Stimulated activated naive B cell treated with anti-CD40 and anti-IgM and Interleukin-4, amounts not matched to agents 10 μg/mL and 1 μg/mL and 100 μg/mL, for 72 hours (primary cell): ENCODE results near the gene STK16.
A peak's percentile ranks its signal among the peaks of the same experiment; 100 is the strongest.

ENCODE experiments used
- ATAC-seq, 2 donors: fragments of 150-1000 bp; cut with Tn5 transposase; replicated peaks; 2 replicates each; pipeline ENCODE4 v1.10.0; 2021; ENCODE audit warnings: moderate library complexity in 1 of 2
- DNase-seq: peaks from one replicate; pipeline ENCODE4 v3.0.0; 2021
- H3K27ac Mint-ChIP-seq: one replicate; pipeline ENCODE4 v1.8.0; 2022; ENCODE audit warnings: mild to moderate bottlenecking, mixed read lengths
- H3K27me3 Mint-ChIP-seq, 2 donors: one replicate each; pipeline ENCODE4 v1.8.0; 2022; ENCODE audit warnings: mixed read lengths in 2 of 2
- H3K36me3 Mint-ChIP-seq, 2 donors: one replicate each; pipeline ENCODE4 v1.8.0; 2022; ENCODE audit warnings: mixed read lengths in 2 of 2, mild to moderate bottlenecking in 1 of 2
- H3K4me1 Mint-ChIP-seq, 2 donors: one replicate each; pipeline ENCODE4 v1.8.0; 2022; ENCODE audit warnings: mixed read lengths in 2 of 2, mild to moderate bottlenecking in 1 of 2
- H3K4me3 Mint-ChIP-seq, 2 donors: one replicate each; pipeline ENCODE4 v1.8.0; 2022; ENCODE audit warnings: mild to moderate bottlenecking in 2 of 2, mixed read lengths in 2 of 2, moderate library complexity in 1 of 2
- H3K9me3 Mint-ChIP-seq, 2 donors: one replicate each; pipeline ENCODE4 v1.8.0; 2022; ENCODE audit warnings: mixed read lengths in 2 of 2, mild to moderate bottlenecking in 1 of 2

STK16 gene

DNA sequence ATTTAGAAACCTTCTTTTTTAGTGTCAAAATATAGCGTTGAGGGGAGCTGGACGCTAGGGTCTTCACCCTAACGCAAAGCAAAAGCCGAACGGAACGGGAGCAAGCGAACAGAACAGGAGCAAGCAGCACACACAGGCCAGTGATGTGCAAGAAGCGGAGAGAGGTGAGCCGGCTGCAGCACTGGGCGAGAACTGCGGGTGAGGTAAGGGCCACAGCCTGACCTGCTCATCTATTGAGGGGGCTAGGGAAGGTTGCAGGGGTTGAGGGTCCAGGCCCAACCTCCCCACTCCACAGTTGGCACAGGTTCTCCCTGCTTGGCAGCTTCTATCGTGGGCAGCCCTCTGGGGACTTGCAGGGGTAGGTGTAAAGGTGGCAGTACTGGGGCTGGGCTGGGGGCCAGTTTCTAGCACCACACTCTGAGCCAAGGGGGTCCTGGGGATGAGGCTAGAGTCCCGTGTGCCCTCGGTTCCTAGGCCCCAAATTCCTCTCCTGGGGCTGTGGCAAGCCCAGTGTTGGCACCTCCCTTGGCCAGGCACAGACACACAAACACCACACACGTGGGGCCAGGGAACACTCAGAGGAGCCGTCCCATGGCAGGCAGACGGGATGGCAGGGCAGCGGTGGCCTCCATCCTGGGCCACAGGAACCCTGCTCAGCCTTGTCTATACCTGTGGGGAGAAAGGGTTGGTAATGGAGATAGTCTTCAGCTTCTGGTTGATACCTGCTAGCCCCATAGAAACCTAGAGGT lies 25.3 kb upstream of the STK16 start:
- Mint-ChIP-seq H3K4me3 (peak overlapping the region; percentile 6 to 95), H3K9me3 (no peaks in the 10 kb centered on the region), H3K27me3 (no peaks in the 10 kb centered on the region), H3K36me3 (peaks cover 46 to 59% of the 10 kb centered on the region in 2 donors), H3K4me1 (peaks cover 20 to 43% of the 10 kb centered on the region in 2 donors), H3K27ac (no peak overlapping the region)
- no peak for ATAC-seq
- DNase-seq = no peak

DNA sequence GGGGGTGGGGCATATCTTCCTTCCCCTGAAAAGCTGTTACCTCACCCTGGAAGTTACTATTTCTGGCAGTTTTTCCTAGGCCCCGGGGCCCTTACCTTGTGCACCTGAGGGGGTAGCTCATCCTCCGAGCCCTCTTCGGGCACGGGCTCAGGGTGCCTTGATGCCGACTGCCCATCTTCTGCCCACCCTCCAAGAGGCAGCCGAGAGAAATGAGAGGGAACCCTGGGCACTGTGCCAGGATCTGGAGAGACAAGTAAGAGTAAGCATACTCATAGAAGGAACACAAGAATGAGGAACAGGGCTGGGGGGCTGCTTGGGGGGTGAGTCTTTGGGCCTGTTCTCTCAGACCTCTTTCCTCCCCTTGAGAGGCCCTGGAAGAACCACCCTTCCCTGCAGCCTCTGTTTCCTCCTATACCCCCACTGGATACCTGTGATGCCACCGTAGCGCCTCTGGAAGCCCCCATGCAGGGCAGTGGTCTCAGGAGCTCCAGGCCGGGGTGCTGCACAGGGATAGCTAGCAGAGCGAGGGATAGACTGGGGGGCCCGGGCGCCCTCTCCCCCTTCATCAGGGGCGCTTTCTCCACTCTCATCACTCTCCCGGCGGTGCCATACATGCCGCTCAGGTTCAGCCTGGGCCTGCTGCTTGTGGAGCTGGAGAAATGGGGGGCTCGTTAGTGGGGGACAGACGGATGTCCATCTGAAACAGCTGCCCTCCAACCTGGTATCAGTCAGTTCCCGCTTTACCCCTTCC lies 24.5 kb upstream of the STK16 start:
- ATAC-seq = no peak
- Mint-ChIP-seq H3K4me1 (peaks cover 20 to 47% of the 10 kb centered on the region in 2 donors), H3K9me3 (no peaks in the 10 kb centered on the region), H3K36me3 (peaks cover 53 to 63% of the 10 kb centered on the region in 2 donors), H3K4me3 (no peak overlapping the region), H3K27me3 (no peaks in the 10 kb centered on the region), H3K27ac (no peak overlapping the region)
- no peak for DNase-seq

DNA sequence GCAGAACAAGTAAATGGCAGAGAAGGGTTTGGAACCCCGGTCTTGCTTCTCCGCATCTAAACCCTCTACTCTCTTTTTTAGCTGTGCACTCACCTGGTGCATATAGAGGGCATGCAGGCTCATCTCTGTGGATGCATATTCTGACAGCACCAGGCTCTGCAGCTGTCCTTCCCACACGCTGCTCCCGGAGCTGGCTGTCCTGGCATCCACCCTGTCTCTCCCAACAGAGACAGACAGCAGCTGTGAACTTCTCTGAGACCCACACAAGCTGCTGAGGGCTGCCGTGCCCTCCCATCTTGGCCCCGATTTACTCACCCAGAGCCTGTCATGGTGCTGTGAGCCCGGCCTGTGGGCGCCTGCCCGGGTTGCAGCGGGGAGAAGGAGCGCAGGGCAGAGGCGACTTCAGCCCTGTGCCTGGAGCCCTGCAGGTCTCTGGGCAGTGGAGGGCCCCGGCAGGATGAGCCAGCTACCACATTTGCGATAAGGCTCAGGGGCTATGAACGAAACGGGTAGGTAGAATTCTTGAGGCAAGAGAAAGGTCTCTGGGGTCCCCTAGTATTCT lies 23.2 kb upstream of the STK16 start:
- H3K27me3 Mint-ChIP-seq = no peaks in the 10 kb centered on the region
- no peak overlapping the region for H3K4me3 Mint-ChIP-seq
- no peak for ATAC-seq
- DNase-seq = no peak
- no peak overlapping the region for H3K27ac Mint-ChIP-seq
- H3K9me3 Mint-ChIP-seq = no peaks in the 10 kb centered on the region
- peaks cover 48 to 58% of the 10 kb centered on the region in 2 donors for H3K36me3 Mint-ChIP-seq
- H3K4me1 Mint-ChIP-seq = peaks cover 14 to 40% of the 10 kb centered on the region in 2 donors

DNA sequence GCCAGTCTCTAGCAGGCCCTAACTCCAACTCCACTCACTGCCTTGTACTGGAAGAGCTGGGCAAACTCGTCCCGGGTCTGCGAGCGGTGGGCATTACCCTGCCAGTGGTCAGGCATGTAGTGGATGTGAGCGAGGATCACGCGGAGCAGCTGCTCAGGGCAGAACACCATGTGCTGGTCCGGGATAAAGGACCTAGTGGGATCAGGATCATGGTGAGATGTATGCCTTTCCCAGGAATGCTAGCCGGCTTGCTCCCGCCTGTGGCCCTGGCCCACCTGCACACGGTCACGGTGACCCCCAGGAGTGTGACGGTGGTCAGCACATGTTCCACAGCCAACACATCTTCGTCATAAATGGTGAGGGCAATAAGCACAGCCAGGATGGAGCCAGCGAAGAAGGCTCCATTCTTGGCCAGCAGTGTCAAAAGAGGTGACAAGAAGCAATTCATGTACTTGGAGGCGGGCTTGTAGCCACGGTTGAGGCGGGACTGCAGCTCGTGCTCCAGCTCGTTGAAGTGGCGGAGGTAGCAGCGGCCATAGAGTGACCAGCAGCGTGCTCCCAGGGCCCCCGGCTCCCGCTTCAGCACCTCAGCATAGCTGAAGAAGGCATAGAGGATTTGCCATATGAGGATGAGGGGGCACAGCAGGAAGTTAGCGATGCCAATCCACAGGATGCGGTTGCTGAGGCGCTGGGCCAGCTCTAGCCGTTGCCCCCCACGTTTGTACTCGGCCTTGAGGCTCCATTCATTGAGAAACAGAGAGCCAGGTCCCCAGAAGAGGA lies 21.3 kb upstream of the STK16 start:
- peaks cover 15 to 46% of the 10 kb centered on the region in 2 donors for H3K4me1 Mint-ChIP-seq
- no peak overlapping the region for H3K27ac Mint-ChIP-seq
- no peaks in the 10 kb centered on the region for H3K27me3 Mint-ChIP-seq
- H3K36me3 Mint-ChIP-seq = peaks cover 48 to 62% of the 10 kb centered on the region in 2 donors
- ATAC-seq (no peak), DNase-seq (no peak)
- H3K4me3 Mint-ChIP-seq = no peak overlapping the region
- no peaks in the 10 kb centered on the region for H3K9me3 Mint-ChIP-seq

DNA sequence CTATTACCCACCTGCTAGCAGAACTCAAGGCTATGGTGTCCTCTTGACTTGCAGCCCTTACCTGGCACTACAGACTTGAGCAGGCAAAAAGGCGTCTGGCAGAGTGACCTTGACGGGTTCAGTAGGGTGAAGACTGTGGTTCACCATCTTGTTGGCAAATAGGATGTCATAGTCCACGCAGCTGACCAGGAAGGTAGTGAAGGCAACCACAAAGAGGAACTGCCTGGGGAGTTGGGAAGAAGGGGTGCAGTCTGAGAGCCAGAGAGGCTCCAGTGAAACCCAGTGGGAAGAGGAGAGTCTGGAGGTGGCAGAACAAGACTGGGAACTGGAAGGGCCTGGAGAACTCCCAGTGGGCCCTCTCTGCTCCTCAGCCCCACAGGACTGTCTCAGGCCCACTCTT lies 19.9 kb upstream of the STK16 start:
- Mint-ChIP-seq H3K27me3 (no peaks in the 10 kb centered on the region), H3K4me3 (no peak overlapping the region), H3K4me1 (peaks cover 15 to 32% of the 10 kb centered on the region in 2 donors), H3K36me3 (peaks cover 52 to 63% of the 10 kb centered on the region in 2 donors), H3K9me3 (no peaks in the 10 kb centered on the region), H3K27ac (peak overlapping the region; percentile 25)
- ATAC-seq (no peak), DNase-seq (no peak)

DNA sequence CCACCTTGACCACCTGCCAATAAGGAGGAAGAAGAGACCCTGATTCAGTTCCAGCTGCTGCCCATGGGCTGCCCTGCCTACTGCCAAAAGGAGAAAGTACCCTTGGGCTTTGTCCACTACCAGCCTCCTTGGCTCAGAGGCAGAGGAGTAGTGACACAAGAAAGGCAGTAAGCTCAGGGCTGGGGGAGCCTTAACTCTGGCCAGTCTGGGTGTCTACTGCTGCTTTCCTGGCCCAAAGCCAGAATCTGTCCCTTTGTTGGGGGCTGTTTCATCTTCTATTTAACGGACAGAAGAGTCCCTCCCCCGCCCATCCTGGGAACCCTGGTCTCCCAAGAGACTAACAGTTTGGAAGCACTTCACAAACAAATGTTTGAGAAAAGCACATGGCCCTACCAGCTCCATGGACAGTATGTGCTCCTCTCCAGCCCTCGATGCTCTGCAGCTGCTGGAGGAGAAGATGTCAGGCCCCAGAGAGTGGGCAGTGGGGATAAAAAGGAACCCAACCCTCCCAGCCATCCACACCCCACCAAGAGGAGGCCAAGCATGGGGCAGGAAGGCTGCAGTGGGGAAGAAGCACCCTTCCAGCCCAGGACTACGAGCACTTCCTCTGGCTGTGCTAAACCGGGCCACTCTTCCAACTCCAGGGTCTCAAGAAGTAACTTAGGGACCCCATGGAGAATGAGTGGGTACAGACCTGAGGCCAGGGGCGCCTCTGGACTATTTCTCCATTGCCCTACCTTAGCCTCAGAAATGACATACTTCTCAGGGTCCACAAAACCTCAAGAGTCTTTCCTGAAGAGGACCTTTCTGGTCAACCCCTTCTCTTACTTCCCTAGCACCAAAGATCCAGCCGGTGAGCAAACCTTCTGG lies 17.0 kb upstream of the STK16 start:
- H3K27me3 Mint-ChIP-seq = no peaks in the 10 kb centered on the region
- H3K27ac Mint-ChIP-seq = peak overlapping the region; percentile 59
- H3K9me3 Mint-ChIP-seq = no peaks in the 10 kb centered on the region
- peak overlapping the region; percentile 97 to 98 for H3K4me3 Mint-ChIP-seq
- DNase-seq (no peak), ATAC-seq (no peak)
- peaks cover 39 to 41% of the 10 kb centered on the region in 2 donors for H3K36me3 Mint-ChIP-seq
- H3K4me1 Mint-ChIP-seq = peaks cover 16 to 31% of the 10 kb centered on the region in 2 donors

DNA sequence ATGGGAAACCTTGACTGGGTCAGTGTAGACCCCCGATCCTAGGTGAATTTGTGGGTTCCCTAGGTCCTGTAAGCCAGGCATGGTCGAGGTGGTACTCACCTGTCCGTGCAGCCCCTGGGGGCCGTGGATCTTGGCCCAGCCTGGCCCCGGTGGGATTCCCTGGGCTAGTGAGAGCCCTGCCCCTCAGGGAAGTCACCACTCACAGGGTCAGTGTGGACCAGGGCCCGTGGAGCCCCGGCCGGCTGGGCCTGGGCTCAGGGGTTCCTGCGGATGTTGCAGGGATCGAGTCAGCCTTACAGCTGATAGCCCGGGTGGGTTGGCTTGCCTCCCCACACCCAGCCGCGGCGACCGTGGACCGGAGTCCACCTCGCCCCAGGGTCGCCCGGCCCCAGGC lies 16.4 kb upstream of the STK16 start:
- Mint-ChIP-seq H3K4me3 (peak overlapping the region; percentile 97 to 98), H3K36me3 (peaks cover 32 to 41% of the 10 kb centered on the region in 2 donors), H3K27ac (peak overlapping the region; percentile 59), H3K4me1 (peaks cover 16 to 35% of the 10 kb centered on the region in 2 donors), H3K9me3 (no peaks in the 10 kb centered on the region), H3K27me3 (no peaks in the 10 kb centered on the region)
- ATAC-seq (no peak), DNase-seq (peak; percentile 10)

DNA sequence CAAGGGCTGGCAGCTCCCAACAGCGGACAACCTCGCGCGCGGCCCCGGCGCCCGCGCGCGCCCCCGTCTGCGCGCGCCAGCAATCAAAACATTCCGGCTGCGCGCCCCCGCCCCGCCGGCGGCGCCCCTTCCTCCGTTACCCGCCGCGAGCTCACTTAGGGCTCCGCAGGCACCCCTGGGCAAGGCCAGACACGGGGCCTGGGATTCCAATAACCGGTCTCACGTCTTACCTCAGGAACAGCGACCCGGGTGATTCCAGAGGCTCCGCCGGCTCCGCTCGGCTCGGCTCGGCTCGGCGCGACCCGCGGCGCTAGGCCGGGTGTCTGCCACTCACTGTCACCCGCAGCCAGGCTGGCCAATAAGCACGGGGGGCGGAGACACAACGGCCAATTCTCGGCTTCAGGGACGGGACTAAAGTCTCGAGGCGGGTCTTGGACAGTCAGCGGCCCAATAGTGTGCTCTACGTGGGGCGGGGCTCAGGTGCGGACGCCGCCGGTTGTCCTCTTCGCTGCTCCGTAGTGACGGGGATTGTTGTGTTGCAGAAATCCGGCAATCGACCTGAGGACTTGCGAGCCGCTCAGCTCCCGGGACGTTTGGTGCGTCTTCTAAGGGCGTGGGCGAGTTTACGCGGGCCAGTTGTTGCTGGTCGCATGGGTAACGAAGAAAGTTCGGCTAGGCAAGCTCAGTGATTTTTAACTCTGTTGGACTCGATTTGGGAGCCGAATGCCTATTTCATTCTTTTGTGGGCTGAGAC lies 15.8 kb upstream of the STK16 start, which contains the start of the genes ANKZF1 and ATG9A:
Gene ANKZF1 (plus strand): TSS at position 502 of the 754 bp plus-strand sequence. CDS start 452 bp downstream, outside the sequence.
Gene ATG9A (minus strand): TSS at position 332 of the 754 bp plus-strand sequence. CDS start 1,612 bp downstream, outside the sequence.
- ATAC-seq (peak; percentile 97 to 98), DNase-seq (peak; percentile 99)
- H3K36me3 Mint-ChIP-seq = peaks cover 30 to 41% of the 10 kb centered on the region in 2 donors
- H3K27ac Mint-ChIP-seq = peak within 1 kb of the TSS; percentile 98
- H3K4me3 Mint-ChIP-seq = peak within 1 kb of the TSS; percentile 97 to 98
- peaks cover 18 to 40% of the 10 kb centered on the region in 2 donors for H3K4me1 Mint-ChIP-seq
- H3K27me3 Mint-ChIP-seq = no peaks in the 10 kb centered on the region
- no peaks in the 10 kb centered on the region for H3K9me3 Mint-ChIP-seq

DNA sequence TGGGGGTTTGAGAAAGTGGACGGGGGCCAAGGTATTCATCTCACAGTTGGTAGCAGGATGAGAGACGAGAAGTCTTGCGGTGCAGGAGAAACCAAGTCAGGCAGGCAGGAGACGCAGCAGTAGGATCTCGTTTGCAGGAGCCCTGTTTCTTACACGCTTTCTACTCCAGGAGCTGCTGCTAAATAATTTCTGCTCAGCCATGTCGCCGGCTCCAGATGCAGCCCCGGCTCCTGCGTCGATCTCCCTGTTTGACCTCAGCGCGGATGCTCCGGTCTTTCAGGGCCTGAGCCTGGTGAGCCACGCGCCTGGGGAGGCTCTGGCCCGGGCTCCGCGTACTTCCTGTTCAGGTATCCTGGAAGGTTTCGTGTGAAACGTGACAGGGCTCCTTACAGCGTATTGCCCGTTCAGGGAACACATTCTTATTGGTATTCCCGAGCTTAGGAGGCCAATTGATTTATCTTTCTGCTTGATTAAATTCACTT lies 15.2 kb upstream of the STK16 start:
- ATAC-seq (peak; percentile 29 to 35), DNase-seq (peak; percentile 32)
- Mint-ChIP-seq H3K36me3 (peaks cover 29 to 41% of the 10 kb centered on the region in 2 donors), H3K27me3 (no peaks in the 10 kb centered on the region), H3K4me1 (peaks cover 19 to 40% of the 10 kb centered on the region in 2 donors), H3K4me3 (peak overlapping the region; percentile 97 to 98), H3K9me3 (no peaks in the 10 kb centered on the region), H3K27ac (peak overlapping the region; percentile 98)

DNA sequence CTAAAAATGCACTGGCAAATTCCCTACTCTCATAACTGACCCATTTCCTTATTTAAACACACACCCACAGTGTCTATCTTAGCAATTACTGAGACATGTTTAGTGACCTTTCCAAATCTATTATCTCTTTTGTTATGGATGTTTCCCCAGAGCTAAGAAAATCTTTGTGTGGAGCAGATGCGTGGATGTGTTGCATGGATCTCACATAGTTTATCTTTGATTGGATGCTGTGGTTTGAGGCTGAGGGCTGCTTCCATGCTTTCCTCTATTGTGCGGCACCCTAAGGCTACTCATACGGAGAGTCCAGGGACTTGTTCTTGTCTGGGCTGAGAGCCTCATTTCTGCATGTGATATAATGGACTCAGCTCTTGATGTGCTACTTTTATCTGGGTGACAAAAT lies 10.9 kb upstream of the STK16 start:
- Mint-ChIP-seq H3K27ac (no peak overlapping the region), H3K27me3 (no peaks in the 10 kb centered on the region), H3K36me3 (peaks cover 37 to 54% of the 10 kb centered on the region in 2 donors), H3K4me1 (peaks cover 10 to 13% of the 10 kb centered on the region in 2 donors), H3K4me3 (no peak overlapping the region), H3K9me3 (no peaks in the 10 kb centered on the region)
- ATAC-seq (no peak), DNase-seq (no peak)

DNA sequence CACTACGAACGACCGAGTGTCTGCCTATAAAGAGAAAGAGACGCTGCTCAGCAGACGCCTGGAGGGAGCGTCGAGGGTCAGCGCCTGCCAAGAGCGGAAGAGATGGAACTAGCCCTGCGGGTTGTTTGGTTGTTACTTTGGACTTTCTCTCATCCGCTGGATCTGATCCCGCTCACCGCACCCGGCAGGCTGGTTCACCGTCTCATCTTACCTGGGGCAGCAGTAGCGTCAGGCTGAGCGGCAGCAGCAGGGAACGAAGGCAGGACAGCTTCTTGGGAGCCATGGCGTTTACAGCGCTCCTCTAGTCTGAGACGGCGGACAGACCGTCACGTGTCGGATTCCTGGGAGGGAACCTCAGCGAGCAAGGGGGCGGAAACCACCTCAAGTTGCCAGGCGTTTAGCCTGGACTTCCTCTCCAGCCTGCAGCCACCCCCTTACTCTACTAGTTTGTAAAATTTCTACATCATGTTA lies 2.0 kb upstream of the STK16 start:
- Mint-ChIP-seq H3K36me3 (peaks cover 18 to 24% of the 10 kb centered on the region in 2 donors), H3K27me3 (no peaks in the 10 kb centered on the region), H3K4me1 (peaks cover 24 to 33% of the 10 kb centered on the region in 2 donors), H3K4me3 (peak overlapping the region; percentile 73 to 78), H3K27ac (peak overlapping the region; percentile 86), H3K9me3 (no peaks in the 10 kb centered on the region)
- ATAC-seq (no peak), DNase-seq (no peak)

DNA sequence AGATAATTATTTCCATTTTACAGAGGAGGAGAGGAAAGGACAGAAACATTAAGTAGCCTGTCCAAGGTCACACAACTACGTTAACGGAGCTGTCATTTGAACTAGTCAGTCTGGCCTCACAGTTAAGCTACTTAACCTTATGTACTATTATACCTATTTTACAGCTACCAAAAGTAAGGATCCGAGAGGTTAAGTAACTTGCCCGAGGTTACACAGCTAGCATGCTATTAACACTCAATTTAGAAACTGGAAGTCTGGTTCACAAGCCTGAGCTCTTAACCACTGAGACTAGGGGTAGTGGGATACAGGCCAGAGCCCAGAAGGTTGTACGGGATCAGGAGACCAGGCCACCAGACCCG lies 511 bp upstream of the STK16 start:
- ATAC-seq (no peak), DNase-seq (no peak)
- Mint-ChIP-seq H3K9me3 (no peaks in the 10 kb centered on the region), H3K27ac (peak overlapping the region; percentile 96), H3K27me3 (no peaks in the 10 kb centered on the region), H3K36me3 (peaks cover 22 to 34% of the 10 kb centered on the region in 2 donors), H3K4me3 (peak overlapping the region; percentile 92), H3K4me1 (peaks cover 37 to 47% of the 10 kb centered on the region in 2 donors)
